Peyer's patch (tissue), 4 donors: ENCODE results near the gene BLVRB. TPM values are rescaled to one million over a fixed set of nuclear protein-coding genes. Genes with fewer than 3 reads are reported as not detected.

Source experiments
- DNase-seq, 3 donors: peaks; one replicate each; pipeline ENCODE4 v3.0.0-alpha.2; 2017 to 2019
- H3K27ac ChIP-seq, 4 donors: fragments of 200-600 bp; sonication (generic); one replicate each; pipeline ENCODE4 v1.5.1; 2016 to 2019
- H3K27me3 ChIP-seq, 2 donors: fragments of 200-600 bp; sonication (generic); one replicate each; pipeline ENCODE4 v1.5.1; 2019
- H3K36me3 ChIP-seq, 3 donors: fragments of 200-600 bp; sonication (generic); one replicate each; pipeline ENCODE4 v1.5.1; 2016 to 2019
- H3K4me1 ChIP-seq, 4 donors: fragments of 200-600 bp; sonication (generic); one replicate each; pipeline ENCODE4 v1.5.1; 2016 to 2019
- H3K4me3 ChIP-seq, 4 donors: fragments of 200-600 bp; sonication (generic); 1 replicate in 3 of 4; 2 replicates in 1 of 4; pipeline ENCODE4 v1.5.1; 2016 to 2019; ENCODE audit warnings: mild to moderate bottlenecking in 1 of 4
- H3K9me3 ChIP-seq, 4 donors: fragments of 200-600 bp; sonication (generic); one replicate each; pipeline ENCODE4 v1.5.1; 2016 to 2019; ENCODE audit warnings: mild to moderate bottlenecking in 1 of 4
- POLR2A ChIP-seq, 2 donors: fragments of 450-650 bp; IDR thresholded peaks; one replicate each; pipeline ENCODE4 v1.5.1; 2017; ENCODE audit warnings: antibody characterized with exemption in 2 of 2, mild to moderate bottlenecking in 2 of 2, moderate library complexity in 2 of 2
- total RNA-seq, 4 donors: library from RNA; depleted of rRNA; stranded (reverse); fragments of >200 nt; gene quantifications; one replicate each; pipeline ENCODE4 v1.1.0, GENCODE V29; 2016
- TF ChIP-seq, protein P1 (sequence below), 6 experiments: fragments of 450-650 bp in 4 of 6; fragments of 200-600 bp in 2 of 6; sonication (generic) in 1 of 6; IDR thresholded peaks; one replicate each; pipeline ENCODE4 v1.5.1; 2017 to 2019; ENCODE audit warnings: antibody characterized with exemption in 6 of 6, mild to moderate bottlenecking in 3 of 6, moderate library complexity in 1 of 6

The BLVRB gene
- total RNA-seq, 4 donors from 2014 or later: 148 to 277 (median 218) TPM

DNA sequence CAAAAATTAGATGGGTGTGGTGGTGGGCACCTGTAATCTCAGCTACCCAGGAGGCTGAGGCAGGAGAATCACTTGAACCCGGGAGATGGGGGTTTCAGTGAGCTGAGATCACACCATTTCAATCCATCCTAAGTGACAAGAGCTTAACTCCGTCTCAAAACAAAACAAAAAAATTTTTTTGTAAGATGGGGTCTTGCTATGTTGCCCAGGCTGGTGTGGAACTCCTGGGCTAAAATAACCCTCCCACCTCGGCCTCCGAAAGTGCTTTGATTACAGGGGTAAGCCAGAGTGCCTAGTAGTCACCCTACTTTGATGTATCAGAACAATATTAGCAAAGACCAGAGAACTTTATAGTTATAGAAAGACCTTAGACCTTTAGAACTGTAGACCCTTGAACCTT, 9.2 kb upstream of the BLVRB start:
- Histone ChIP-seq H3K27ac (no peak overlapping the region), H3K4me1 (no peaks in the 10 kb centered on the region), H3K36me3 (no peaks in the 10 kb centered on the region), H3K4me3 (no peak overlapping the region), H3K9me3 (no peaks in the 10 kb centered on the region), H3K27me3 (no peaks in the 10 kb centered on the region)
- no peak for DNase-seq
- no peak for TF ChIP-seq POLR2A (IDR thresholded peaks at IDR 0.05)
- TF ChIP-seq, protein P1, sequence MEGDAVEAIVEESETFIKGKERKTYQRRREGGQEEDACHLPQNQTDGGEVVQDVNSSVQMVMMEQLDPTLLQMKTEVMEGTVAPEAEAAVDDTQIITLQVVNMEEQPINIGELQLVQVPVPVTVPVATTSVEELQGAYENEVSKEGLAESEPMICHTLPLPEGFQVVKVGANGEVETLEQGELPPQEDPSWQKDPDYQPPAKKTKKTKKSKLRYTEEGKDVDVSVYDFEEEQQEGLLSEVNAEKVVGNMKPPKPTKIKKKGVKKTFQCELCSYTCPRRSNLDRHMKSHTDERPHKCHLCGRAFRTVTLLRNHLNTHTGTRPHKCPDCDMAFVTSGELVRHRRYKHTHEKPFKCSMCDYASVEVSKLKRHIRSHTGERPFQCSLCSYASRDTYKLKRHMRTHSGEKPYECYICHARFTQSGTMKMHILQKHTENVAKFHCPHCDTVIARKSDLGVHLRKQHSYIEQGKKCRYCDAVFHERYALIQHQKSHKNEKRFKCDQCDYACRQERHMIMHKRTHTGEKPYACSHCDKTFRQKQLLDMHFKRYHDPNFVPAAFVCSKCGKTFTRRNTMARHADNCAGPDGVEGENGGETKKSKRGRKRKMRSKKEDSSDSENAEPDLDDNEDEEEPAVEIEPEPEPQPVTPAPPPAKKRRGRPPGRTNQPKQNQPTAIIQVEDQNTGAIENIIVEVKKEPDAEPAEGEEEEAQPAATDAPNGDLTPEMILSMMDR (IDR thresholded peaks at IDR 0.05): no peak

DNA sequence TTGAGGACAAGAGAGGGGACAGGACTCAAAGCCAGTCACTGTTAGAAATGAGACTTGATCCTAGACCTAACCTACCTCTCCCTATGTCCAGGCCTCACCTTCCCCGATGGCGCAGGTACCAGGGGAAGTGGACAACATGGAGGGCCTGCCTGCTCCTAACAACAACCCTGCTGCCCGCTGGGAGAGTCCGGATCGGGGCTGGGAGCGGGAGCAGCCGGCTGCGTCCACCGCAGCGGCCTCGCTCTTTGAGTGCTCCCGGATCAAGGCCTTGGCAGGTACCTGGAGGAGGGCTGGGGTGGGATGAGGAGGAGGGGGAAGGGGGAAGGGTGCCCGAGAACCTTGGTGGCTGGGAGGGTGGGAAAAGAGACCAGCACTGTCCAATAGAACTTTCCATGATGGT, 7.0 kb upstream of the BLVRB start:
- no peak for TF ChIP-seq POLR2A (IDR thresholded peaks at IDR 0.05)
- TF ChIP-seq, protein P1 (IDR thresholded peaks at IDR 0.05): no peak

DNA sequence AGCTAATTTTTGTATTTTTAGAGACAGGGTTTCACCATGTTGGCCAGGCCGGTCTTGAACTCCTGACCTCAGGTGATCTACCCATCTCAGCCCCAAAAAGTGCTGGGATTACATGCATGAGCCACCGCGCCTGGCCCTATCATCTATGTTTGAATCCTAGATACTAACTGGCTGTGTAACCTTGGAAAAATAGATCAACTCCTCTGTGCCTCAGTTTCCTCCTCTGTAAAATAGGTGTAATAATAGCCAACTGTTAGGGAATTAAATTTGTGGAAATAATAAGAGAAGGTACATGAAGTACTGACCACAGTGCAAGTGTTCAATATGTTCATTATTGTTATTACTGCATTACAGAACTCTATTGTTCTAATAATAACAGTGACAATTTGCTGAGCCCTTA, 5.6 kb upstream of the BLVRB start:
- DNase-seq: no peak
- Histone ChIP-seq H3K9me3 (no peaks in the 10 kb centered on the region), H3K36me3 (no peaks in the 10 kb centered on the region), H3K27me3 (no peaks in the 10 kb centered on the region), H3K4me1 (peaks cover 4 to 14% (median 9%) of the 10 kb centered on the region in 4 donors), H3K27ac (no peak overlapping the region), H3K4me3 (no peak overlapping the region)
- TF ChIP-seq POLR2A (IDR thresholded peaks at IDR 0.05): no peak
- TF ChIP-seq, protein P1 (IDR thresholded peaks at IDR 0.05): no peak

More for the DNA sequence above, 7.0 kb upstream of the BLVRB start:
- Histone ChIP-seq H3K27ac (no peak overlapping the region), H3K9me3 (no peaks in the 10 kb centered on the region), H3K27me3 (no peaks in the 10 kb centered on the region), H3K4me1 (peaks cover 0 to 2% (median under 1%) of the 10 kb centered on the region in 4 donors), H3K36me3 (no peaks in the 10 kb centered on the region), H3K4me3 (no peak overlapping the region)
- DNase-seq: no peak

DNA sequence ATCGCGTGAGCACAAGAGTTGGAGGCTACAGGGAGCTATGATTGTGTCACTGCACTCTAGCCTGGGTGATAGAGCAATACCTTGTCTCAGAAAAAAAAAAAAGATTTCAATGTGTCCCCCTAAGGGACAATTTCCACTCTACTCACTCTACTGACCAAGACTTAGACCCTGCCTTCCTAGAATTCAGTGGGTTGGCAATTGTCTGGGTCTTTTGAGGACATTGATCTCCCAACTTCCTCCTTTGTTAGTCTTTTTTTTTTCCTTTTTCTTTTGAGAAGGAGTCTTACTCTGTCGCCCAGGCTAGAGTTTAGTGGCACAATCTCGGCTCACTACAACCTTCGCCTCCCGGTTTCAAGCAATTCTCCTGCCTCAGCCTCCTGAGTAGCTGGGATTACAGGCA, 3.5 kb upstream of the BLVRB start:
- no peak for DNase-seq
- Histone ChIP-seq H3K27ac (no peak overlapping the region), H3K4me1 (peaks cover 4 to 27% (median 14%) of the 10 kb centered on the region in 4 donors), H3K27me3 (no peaks in the 10 kb centered on the region), H3K9me3 (no peaks in the 10 kb centered on the region), H3K4me3 (no peak overlapping the region), H3K36me3 (no peaks in the 10 kb centered on the region)
- TF ChIP-seq, protein P1 (IDR thresholded peaks at IDR 0.05): no peak
- no peak for TF ChIP-seq POLR2A (IDR thresholded peaks at IDR 0.05)

DNA sequence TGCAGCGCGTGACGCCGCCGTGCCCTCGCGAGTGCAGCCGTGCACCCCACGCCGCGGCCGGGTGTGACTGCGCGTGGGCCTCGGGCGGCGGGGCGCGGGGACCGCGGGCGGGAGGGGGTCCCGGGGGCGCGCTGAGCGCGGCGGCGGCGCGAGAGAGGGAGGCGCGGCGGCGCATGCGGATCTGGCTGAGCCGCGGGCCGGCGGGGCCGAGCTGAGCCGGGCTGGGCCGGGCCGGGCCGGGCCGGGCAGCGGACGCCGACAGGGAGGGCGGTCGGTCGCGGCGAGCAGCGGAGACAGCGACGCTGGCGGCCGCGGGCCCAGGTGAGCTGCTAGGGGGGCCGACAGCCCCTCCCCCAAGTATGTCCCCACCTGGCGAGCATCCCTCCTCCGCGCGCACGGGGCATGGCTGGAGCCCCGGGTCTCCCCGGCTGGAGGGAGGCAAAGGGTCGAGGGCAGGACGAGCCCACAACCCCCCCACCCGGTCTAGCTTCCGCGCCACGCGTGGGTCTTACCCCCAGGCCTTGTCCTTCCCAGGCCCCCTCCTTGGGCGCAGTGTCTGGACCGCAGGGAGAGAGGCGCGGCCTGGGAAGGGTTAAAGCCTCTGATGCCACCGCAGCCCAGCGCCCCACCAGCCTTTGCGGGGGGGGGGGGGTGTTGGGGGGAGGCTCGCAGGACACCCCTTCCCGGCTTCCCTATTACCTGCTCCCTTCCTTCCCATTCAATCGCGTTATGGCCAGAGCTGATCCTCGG, 1.6 kb upstream of the BLVRB start, which contains the start of gene SPTBN4:
TSS of gene SPTBN4 (plus strand) at position 17 of the 750 bp plus-strand sequence. CDS start 5,621 bp downstream, outside the sequence.
- no peaks in the 10 kb centered on the region for H3K9me3 ChIP-seq
- no peak for DNase-seq
- no peaks in the 10 kb centered on the region for H3K27me3 ChIP-seq
- H3K36me3 ChIP-seq: no peaks in the 10 kb centered on the region
- peak within 1 kb of the TSS; percentile 25 to 96 (median 88) for H3K27ac ChIP-seq
- TF ChIP-seq POLR2A (IDR thresholded peaks at IDR 0.05): no peak
- TF ChIP-seq, protein P1 (IDR thresholded peaks at IDR 0.05): no peak
- peaks cover 4 to 38% (median 14%) of the 10 kb centered on the region in 4 donors for H3K4me1 ChIP-seq
- H3K4me3 ChIP-seq: peak within 1 kb of the TSS; percentile 67 to 85 (median 74)
